HL-60/S4 treated with retinoic acid at 250 ng/mL for 4 days and 3 days (cell line): Measurements from ENCODE around the gene CLEC4A.
"Not testable (repeated sequence)": the region's sequence is repeated elsewhere in the genome, so short reads cannot be mapped to it uniquely, and the experiment has no call there.

ENCODE experiments used
- in situ Hi-C: fragments of 300-500 bp; cut with MboI; formaldehyde crosslinking; loops from 2 replicates; pipeline ENCODE4 v1.7.0; 2022; ENCODE audit warnings: low sequenced_read_pairs

CLEC4A gene

GRCh38 chr12:8123124-8123912 is at the start of gene CLEC4A:
TSS of gene CLEC4A (plus strand) at chr12:8123617. CDS start at chr12:8123879, 262 bp downstream.
- in situ Hi-C loops, result loop anchor here (25.0 kb wide), 1 partner anchor 114 kb away; the partner anchor contains the start of gene FAM90A1

DNA sequence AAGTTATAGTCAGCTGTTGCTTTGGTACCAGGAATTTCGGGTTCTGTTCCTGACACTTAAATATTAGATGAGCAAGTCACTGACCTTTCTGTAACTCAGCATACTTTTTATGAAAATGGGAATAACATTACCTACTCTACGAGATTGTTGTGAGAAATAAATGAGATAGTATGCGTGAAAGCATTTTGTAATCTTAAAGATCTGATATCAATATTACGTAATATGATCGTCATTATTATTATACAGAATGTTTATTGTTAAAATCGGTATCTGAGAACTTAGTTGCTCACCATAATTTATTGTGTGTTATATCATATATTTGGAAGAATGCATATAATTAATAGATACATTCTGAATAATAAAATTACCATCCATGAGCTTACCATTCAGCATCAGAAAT is 47.5 kb upstream of the CLEC4A start:
- in situ Hi-C loops, result no loop called here

GRCh38 chr12:8076366-8076765 is 47.1 kb upstream of the CLEC4A start:
- in situ Hi-C loops, result no loop called here

- in situ Hi-C loops, result no loop called here
These were observed 46.2 kb upstream of the CLEC4A start for GRCh38 chr12:8077207-8077606.

DNA sequence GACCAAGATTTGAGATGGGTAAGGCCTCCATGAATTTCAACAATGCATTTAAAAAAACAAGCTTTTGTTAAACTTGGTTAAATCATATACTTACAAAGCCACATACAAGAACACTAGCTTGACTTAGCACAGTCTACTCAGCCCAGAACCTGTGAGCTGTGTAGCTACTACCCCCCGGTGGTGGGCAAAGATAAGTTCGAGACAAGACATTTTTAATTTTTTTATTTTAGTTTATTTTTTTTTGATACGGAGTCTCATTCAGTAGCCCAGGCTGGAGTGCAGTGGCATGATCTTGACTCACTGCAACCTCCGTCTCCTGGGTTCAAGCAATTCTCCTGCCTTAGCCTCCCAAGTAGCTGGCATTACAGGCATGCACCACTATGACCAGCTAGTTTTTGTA is 45.0 kb upstream of the CLEC4A start:
- in situ Hi-C loops, result no loop called here

DNA sequence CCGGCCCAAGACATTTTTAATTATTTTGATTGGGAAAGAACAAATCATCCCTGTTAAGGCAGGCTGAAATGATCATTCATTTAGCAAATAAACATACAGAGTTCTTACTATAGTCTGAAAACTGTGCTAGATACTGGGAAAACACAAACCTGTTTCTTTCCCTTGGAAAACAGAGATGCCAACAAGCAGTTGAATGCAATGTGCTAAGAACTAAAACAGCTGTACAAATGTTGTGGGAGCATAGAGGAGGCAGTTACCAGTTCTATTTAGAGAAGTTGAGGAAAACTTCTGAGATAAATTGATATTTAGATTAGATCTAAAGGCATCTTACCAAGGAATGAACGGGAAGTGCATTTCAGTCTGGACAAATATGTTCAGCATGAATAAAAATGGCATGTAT is 44.5 kb upstream of the CLEC4A start:
- in situ Hi-C loops, result no loop called here

GRCh38 chr12:8080120-8080519 is 43.3 kb upstream of the CLEC4A start:
- in situ Hi-C loops, result no loop called here

GRCh38 chr12:8081251-8081920 is 42.0 kb upstream of the CLEC4A start:
- in situ Hi-C loops, result no loop called here

GRCh38 chr12:8082808-8083100 is 40.7 kb upstream of the CLEC4A start:
- in situ Hi-C loops, result no loop called here

- in situ Hi-C loops, result not testable (repeated sequence)
These were observed 39.1 kb upstream of the CLEC4A start for GRCh38 chr12:8084351-8084750.

DNA sequence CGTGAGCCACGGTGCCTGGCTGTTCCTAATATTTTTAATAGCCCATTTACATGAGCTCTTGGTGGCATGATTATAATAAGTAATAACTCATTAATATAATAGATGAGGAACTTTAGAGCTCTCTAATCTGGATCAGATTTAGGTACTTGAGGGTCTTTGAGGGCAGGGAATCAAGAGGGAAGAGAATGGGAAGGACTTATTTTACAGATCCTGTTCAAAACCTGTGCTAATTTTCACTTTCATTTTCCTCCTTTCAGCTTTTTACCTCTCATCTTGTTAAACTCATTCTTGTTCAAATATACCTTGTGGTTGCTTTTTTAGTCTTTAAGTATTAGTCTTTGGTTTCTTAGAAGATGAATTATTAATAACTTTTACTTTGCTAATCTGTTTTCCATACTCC is 35.8 kb upstream of the CLEC4A start:
- in situ Hi-C loops, result no loop called here

- in situ Hi-C loops, result no loop called here
These were observed 34.8 kb upstream of the CLEC4A start for GRCh38 chr12:8088574-8088973.

DNA sequence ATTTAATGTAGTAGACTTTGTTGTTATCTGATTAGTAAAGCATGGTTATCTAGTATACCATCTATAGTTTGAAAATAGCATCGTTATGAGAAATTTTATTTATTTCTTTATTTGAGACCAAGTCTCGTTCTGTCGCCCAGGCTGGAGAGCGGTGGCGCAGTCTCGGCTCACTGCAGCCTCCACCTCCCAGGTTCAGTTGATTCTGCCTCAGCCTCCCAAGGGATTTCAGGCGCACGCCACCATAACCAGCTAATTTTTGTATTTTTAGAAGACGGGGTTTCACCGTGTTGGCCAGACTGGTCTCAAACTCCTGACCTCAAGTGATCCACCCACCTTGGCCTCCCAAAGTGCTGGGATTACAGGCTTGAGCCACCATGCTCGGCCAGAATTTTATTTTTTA is 34.1 kb upstream of the CLEC4A start:
- in situ Hi-C loops, result not testable (repeated sequence)

- in situ Hi-C loops, result no loop called here
These were observed 33.7 kb upstream of the CLEC4A start for GRCh38 chr12:8089716-8090115.

GRCh38 chr12:8093291-8093690 is 30.1 kb upstream of the CLEC4A start:
- in situ Hi-C loops, result no loop called here

DNA sequence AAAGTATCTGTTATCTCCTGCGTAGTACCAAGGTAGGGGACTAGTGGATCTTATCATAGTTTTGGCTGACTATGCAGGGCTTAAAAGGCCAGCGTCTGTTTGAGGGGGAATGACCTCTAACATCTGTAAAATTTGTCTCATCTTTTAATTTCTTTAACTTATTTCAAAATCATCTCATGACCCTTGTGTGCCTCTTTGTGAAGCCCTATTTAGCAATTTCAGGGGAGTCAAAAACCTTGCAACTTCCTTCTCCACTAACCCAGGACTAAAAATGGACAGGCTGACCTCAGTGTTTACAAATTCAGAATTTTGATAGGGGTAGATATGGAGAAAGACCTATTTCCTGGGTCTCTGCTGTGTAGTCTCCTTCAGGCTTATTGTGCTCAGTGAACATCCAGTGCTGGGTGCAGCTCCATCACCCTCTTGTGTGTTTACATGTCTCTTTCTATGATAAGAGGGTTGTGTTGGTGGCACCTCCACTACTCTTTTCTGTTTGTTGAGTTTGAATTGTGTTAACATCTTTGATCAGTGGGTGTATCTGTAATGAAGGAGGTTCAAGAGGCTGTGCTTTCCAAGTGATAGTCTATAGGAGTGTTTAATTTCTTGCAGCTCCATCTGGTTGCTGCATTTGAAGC is 27.0 kb upstream of the CLEC4A start:
- in situ Hi-C loops, result no loop called here

- in situ Hi-C loops, result no loop called here
These were observed 24.2 kb upstream of the CLEC4A start for GRCh38 chr12:8099235-8099634.

DNA sequence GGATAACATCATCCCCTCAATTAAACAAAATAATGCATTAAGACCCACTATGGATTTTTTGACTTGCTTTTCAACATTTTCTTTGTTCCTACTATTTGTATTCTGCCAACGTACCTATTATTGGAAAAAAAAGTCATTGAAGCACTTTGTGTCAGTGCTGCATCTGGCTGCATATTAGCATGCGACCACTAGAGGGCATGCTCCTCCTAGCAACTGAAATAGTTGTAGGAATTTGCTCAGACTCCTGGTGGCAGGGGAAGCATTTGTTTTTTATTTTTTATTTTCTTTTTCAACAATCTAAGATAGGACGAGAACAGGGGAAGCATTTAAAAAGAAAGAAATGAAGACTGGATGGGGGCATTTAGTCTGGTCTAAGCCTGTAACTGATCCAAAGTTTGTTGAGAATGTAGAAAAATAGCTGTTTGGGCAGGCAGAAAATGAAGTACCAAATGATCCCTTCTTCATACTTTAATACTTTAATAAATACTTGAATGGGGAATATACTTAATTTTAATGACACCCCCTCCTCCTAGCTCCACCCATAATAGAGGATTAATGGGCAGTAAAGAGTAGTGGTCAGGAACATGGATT is 14.5 kb upstream of the CLEC4A start:
- in situ Hi-C loops, result loop anchor here (25.0 kb wide), 1 partner anchor 128 kb away; the partner anchor contains the start of gene FAM90A1

DNA sequence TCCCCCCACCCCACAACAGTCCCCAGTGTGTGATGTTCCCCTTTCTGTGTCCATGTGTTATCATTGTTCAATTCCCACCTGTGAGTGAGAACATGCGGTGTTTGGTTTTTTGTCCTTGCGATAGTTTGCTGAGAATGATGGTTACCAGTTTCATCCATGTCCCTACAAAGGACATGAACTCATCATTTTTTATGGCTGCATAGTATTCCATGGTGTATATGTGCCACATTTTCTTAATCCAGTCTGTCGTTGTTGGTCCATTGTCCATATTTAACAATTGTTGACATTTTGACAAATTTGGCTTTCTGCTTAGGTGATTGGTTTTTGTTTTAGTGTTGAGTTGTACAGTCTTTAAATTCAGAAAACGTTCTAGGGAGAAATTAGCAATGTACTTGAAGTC is 10.3 kb upstream of the CLEC4A start:
- in situ Hi-C loops, result loop anchor here (25.0 kb wide), 1 partner anchor 124 kb away; the partner anchor contains the start of gene FAM90A1

DNA sequence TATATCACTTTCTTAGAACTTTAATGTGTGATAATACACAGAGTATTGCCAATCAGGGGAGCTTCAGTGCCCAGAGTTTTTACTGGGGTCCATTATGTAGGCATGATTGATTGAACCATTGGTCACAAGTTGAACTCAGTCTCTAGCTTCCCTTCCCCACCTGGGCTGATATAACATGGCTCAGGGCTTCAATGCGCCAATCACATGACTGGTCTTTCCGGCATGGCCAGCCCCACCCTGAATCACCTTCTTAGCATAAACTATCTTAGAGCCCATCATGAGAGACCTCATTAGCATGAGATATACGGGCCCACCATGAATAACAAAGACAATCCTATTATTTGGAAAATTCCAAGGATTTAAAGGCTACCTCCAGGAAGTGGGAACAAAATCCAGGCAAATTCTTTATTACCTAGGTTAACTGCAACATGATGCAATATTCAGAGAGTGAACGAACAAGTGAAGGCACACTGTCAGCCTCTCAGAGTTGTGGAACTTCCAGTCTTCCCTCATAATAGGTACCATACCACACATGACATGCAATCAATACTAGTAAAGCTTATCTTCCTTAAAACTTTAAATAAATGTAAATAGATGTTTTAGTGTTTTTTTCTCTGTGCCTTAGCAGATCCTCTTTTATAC is 3.2 kb upstream of the CLEC4A start:
- in situ Hi-C loops, result loop anchor here (25.0 kb wide), 1 partner anchor 117 kb away; the partner anchor contains the start of gene FAM90A1

- in situ Hi-C loops, result no loop called here
These were observed 3.7 kb downstream of the CLEC4A start for GRCh38 chr12:8127138-8127537.
